ENCODE measurements around the gene RANGRF.
"Not testable (repeated sequence)": the region's sequence is repeated elsewhere in the genome, so short reads cannot be mapped to it uniquely, and the experiment has no call there.

The RANGRF gene, protein sequence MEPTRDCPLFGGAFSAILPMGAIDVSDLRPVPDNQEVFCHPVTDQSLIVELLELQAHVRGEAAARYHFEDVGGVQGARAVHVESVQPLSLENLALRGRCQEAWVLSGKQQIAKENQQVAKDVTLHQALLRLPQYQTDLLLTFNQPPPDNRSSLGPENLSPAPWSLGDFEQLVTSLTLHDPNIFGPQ

DNA sequence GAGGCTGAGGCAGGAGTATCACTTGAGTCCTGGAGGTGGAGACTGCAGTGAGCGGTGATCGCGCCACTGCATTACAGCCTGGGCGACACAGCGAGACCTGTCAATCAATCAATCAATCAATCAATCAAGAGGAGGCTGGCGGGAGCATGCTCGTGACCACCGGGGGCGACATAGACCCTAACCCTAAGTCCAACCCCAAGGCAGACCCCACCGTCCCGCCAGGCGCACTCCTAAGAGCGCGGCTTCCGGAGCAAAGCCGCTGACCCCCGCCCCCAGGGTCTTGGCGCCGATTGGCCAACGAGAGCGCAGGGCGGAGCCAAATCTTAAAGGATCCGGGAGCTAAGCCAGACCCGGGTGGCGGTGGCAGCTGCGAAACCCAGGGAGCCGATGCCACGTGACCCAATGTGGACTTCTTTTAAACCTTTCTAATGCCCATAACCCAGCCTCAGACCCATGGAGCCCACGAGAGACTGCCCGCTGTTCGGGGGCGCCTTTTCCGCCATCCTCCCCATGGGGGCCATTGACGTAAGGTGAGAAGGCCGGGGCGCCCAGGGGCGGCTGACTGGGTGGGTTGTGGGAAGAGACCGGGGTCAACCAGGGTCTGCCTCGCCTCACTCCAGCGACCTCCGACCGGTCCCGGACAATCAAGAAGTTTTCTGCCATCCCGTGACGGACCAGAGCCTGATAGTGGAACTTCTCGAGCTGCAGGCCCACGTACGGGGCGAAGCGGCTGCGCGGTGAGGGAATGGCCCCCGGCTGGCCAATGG, at the start of gene RANGRF:
RANGRF (plus strand) TSS at position 335 of the 767 bp plus-strand sequence; CDS start at position 454, 119 bp downstream.
- DNase-seq, result peak; percentile 69

DNA sequence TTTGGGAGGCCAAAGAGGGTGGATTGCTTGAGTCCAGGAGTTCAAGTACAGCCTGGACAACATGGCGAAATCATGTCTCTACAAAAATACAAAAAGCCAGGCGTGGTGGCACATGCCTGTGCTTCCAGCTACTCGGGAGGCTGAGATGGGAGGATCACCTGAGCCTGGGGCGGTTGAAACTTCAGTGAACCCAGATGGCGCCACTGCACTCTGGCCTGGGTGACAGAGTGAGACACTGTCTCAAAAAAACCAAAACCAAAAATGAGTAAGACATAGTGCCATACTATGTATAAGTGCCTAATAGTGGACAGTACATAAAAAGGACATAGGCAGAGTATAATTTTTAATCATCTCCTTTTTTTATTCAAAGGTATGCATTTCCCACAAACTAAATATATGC, 44.6 kb upstream of the RANGRF start:
- no peak for DNase-seq

DNA sequence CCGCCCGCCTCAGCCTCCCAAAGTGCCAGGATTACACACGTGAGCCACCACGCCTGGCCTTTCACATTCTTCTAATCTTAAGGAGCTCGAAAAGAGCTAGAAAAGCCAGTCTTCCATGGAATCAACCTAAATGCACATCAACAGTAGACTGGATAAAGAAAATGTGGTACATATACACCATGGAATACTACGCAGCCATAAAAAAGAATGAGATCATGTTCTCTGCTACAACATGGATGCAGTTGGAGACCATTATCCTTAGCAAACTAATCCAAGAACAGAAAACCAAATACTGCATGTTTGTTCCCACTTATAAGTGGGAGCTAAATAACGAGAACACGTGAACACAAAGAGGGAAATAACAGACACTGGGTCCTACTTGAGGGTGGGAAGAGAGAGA, 43.7 kb upstream of the RANGRF start:
- no peak for DNase-seq

DNA sequence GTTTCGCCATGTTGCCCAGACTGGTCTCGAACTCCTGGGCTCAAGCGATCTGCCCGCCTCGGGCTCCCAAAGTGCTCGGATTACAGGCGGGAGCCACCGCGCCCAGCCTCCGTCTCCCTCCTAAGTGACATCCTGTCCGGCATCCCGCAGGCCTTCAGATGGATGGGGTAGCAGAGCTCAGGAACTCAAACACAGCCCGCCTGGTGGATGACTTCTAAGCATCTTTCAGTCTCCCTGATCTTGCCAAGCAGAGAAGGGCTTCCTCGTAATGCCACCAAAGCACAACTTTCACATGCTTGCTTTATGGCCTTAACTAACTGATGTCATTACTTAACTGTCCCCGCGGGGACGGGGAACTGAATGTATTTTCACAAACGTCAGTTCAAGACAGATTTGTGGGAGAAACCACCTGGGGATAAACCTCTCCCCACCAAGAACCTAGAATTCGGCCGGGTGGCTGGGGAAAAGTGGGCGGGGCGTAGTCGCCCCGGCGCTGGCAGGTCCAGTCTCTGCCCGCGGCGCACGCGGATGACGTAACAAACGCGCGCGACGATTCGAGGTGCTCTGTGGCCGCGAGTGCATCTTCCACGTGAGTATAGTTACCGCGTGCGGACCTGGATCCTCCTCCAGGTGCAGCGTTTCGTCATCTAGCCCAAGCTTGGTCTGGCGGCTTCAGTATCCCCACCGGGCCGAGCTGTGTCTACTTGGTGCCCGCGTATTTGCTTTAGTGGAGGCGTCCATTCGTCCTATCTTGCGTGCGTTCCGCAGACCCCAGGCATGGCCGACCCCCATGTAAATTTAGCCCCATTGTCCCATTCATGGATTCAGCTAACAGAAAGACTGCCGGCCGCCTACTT, 39.5 kb upstream of the RANGRF start, which contains the start of gene PFAS:
PFAS (plus strand) TSS at position 539 of the 857 bp plus-strand sequence. CDS start 4,649 bp downstream, outside the sequence.
- peak; percentile 79 for DNase-seq

DNA sequence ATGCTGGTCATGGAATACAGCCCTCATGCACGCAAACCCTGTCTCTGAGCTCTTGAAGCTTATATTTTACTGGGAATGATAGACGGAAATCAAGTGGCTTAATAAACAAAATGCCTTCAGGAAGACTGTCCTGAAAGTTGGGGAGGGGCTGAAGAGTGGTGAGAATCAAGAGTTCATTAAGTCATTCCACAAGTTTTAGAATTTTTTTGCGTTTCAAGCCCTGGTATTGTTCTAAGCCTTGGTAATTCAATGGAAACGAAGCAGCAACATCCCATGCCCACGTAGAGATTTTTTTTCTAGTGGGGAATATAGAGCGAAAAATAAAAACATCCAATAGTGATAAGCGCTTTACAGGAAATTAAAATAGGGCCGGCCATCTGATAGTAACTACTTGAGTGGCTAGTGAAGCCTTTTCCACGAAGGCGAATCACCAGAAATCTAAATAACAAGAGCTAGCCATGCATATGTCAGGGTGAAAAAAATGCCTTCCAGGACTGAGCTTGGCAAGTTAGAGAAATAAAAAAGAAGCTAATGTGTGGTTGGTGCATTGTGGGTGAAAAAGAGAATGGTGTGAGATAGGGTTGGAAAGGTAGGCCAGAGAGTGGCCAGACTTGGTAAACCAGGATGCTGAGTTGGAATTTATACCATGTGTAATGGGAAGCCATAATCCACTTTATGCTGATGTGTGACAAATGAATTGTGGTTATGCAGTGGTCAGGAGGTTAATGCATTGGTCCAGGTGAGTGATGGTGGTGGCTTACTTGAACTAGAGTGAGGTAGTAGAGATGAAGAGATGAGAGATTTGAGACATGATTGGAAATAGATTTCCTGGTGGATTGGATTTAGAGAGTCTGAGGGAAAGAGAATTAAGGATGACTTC, 38.6 kb upstream of the RANGRF start:
- DNase-seq, result no peak

DNA sequence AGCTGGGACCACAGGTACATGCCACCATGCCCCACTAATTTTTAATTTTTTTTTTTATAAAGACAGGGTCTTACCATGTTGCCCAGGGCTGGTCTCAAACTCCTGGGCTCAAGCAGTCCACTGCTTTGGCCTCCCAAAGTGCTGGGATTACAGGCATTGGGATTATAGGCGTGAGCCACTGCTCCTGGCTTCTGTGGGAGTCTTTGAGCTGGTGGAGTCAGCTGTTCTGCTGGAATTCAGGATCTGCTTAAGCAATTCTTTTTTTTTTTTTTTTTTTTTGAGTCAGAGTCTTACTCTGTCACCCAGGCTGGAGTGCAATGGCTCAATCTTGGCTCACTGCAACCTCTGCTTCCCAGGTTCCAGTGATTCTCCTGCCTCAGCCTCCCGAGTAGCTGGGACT, 37.1 kb upstream of the RANGRF start:
- DNase-seq, result not testable (repeated sequence)

DNA sequence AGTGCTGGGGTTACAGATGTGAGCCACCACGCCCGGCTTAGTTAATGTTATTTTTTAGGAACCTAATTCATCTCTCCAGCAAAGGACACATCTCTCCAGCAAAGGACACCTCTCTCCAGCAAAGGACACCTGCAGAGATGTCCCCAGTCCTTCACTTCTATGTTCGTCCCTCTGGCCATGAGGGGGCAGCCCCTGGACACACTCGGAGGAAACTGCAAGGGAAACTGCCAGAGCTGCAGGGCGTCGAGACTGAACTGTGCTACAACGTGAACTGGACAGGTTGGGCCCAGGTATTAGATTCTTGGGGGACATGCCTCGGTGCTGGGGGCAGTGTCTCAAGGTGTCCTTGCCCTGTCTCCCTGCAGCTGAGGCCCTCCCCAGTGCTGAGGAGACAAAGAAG, 34.7 kb upstream of the RANGRF start:
- DNase-seq, result no peak

DNA sequence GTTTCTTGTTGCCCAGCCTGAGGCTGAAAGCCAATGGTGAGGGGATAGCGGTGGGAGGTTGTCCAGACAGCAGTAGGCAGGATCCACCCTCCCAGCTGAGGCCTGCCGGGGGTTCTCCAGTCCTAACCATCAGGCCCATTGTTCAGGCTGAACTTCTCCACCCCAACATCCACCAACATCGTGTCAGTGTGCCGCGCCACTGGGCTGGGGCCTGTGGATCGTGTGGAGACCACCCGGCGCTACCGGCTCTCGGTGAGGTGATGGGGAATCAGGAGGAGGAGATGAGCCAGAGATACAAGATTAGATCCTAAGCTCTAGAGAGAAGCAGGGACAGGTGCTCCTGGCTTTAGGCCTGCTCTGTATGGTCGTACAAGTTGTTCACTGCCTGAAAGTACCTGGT, 33.6 kb upstream of the RANGRF start:
- no peak for DNase-seq

DNA sequence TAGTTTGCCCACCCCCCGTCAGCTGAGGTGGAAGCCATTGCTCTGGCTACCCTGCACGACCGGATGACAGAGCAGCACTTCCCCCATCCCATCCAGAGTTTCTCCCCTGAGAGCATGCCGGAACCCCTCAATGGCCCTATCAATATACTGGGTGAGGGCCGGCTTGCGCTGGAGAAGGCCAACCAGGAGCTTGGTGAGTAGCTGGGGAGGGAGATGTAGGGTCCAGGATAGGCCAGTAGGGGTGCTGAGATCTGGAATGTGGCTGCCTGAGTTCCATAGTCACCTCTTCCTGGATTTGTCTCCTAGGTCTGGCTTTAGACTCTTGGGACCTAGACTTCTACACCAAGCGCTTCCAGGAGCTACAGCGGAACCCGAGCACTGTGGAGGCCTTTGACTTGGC, 33.0 kb upstream of the RANGRF start:
- no peak for DNase-seq

DNA sequence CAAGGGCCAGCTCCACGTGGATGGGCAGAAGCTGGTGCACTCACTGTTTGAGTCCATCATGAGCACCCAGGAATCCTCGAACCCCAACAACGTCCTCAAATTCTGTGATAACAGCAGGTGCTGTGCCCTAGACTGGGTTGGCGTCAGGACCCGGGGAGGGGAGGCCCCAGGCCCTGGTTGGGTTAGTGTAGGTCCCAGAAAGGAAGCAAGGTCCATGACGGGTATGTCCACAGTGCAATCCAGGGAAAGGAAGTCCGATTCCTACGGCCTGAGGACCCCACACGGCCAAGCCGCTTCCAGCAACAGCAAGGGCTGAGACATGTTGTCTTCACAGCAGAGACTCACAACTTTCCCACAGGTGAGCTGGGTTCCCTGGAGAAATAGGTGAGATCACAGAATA, 32.2 kb upstream of the RANGRF start:
- DNase-seq, result no peak

DNA sequence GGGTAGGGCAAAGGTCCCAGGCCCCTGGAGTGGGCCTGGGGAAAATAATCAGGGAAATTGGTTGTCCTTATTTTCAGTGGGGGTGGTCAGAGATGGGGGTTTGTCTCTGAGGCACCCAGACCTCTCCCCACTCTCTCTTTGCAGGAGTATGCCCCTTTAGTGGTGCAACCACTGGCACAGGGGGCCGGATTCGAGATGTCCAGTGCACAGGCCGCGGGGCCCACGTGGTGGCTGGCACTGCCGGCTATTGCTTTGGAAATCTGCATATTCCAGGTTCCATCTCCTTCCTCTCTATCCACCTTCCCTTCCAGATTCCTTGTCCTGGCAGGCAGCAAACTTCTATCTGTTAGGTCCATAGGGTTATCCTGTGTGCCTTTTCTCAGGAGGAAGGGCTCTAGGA, 31.8 kb upstream of the RANGRF start:
- no peak for DNase-seq

DNA sequence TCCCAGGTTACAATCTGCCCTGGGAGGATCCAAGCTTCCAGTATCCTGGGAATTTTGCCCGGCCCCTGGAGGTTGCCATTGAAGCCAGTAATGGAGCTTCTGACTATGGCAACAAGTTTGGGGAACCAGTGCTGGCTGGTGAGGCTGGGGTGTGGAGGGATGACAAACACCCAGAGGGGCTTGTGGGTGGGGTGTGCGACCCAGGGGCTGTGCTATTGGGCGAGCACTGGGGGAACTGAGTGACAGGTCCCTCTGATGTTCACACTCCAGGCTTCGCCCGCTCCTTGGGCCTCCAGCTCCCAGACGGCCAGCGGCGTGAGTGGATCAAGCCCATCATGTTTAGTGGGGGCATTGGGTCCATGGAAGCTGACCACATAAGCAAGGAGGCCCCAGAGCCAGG, 30.7 kb upstream of the RANGRF start:
- no peak for DNase-seq

DNA sequence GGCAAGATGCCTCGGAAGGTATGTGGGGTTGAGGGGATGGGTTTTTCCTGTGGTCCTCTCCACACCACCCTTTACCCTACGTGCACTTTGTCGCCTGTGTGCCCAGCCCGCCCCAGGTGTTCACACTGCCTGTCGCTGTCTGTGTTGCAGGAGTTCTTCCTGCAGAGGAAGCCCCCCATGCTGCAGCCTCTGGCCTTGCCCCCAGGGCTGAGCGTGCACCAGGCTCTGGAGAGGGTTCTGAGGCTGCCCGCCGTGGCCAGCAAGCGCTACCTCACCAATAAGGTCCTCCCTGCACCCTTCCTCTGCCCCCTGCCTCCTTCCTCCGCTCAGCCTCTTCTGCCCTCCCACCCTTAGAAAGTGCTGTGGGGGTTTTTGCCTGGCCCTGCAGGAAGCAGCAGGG, 24.1 kb upstream of the RANGRF start:
- DNase-seq, result no peak

DNA sequence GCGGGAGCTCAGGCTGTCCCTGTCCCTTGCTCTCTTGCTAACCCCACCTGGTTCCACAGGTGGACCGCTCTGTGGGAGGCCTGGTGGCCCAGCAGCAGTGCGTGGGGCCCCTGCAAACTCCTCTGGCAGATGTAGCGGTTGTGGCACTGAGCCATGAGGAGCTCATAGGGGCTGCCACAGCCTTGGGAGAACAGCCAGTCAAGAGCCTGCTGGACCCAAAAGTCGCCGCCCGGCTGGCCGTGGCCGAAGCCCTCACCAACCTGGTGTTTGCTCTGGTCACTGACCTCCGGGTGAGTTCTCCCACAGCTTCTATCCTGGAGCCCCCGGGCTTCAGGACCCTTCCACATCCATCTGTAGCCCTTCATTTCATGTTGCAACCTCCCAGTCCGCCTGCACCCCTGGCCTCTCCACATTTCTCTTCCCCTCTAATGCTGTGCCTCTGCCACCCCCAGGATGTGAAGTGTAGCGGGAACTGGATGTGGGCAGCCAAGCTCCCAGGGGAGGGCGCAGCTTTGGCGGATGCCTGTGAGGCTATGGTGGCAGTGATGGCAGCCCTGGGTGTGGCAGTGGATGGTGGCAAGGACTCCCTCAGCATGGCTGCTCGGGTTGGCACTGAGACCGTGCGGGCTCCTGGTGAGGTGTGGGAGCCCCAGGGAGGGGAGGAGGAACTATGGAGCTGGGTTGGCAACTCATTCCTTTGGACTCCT, 23.5 kb upstream of the RANGRF start:
- no peak for DNase-seq

DNA sequence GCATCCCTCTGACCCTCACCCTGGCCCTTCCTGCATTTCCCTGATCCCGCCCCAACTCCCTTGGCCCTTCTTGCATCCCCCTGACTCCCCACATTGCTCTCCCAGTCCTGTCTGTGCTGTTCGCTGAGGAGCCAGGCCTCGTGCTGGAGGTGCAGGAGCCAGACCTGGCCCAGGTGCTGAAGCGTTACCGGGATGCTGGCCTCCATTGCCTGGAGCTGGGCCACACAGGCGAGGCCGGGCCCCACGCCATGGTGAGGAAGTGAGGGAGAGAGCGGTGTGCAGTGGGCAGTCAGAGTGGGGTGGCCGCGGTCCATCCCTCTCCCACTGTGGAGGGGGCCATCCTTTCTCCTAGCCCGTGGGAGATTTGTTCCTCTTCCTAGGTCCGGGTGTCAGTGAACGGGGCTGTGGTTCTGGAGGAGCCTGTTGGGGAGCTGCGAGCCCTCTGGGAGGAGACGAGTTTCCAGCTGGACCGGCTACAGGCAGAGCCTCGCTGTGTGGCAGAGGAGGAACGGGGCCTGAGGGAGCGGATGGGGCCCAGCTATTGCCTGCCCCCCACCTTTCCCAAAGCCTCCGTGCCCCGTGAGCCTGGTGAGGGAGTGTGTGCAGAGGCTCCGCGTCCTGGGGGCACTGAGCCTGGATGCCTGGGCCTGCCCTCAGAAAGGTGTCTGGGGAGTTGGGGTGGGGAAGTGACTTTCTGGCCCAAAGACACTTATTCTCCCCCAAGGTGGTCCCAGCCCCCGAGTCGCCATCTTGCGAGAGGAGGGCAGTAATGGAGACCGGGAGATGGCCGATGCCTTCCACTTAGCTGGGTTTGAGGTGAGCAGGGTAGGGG, 21.6 kb upstream of the RANGRF start:
- DNase-seq, result no peak

DNA sequence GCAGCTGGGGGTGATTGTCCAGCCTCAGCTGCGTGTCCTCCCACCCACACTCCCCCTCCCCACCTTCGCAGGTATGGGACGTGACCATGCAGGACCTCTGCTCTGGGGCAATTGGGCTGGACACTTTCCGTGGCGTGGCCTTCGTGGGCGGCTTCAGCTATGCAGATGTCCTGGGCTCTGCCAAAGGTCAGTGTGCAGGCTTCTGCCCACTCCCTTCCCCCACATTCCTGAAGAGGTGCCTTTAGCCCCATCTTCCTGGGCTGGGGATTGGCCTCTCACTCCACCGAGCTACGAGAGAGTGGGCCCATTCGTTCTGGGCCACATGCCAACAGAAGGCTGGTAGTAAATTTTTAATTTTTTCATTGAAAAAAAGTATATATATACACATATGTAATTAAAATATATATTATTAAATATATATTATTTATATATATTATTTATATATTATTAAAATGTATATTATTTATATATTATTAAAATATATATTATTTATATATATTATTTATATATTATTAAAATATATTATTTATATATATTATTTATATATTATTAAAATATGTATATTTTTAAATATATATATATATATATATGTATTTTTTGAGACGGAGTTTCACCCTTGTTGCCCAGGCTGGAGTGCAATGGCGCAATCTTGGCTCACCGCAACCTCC, 20.9 kb upstream of the RANGRF start:
- no peak for DNase-seq

DNA sequence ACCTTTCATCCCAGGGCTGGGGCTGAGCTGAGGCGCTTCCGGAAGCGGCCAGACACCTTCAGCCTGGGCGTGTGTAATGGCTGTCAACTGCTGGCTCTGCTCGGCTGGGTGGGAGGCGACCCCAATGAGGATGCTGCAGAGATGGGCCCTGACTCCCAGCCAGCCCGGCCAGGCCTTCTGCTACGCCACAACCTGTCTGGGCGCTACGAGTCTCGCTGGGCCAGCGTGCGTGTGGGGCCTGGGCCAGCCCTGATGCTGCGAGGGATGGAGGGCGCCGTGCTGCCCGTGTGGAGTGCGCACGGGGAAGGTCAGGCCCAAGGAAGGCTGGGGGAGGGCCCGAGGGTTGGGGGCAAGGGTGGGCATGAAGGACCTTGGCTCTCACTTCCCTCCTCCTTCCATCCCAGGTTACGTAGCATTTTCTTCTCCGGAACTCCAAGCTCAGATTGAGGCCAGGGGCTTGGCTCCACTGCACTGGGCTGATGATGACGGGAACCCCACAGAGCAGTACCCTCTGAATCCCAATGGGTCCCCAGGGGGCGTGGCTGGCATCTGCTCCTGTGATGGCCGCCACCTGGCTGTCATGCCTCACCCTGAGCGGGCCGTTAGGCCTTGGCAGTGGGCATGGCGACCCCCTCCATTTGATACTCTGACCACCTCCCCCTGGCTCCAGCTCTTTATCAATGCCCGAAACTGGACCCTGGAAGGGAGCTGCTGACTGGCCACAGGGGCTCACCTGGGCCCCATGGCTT, 19.7 kb upstream of the RANGRF start:
- DNase-seq, result no peak

DNA sequence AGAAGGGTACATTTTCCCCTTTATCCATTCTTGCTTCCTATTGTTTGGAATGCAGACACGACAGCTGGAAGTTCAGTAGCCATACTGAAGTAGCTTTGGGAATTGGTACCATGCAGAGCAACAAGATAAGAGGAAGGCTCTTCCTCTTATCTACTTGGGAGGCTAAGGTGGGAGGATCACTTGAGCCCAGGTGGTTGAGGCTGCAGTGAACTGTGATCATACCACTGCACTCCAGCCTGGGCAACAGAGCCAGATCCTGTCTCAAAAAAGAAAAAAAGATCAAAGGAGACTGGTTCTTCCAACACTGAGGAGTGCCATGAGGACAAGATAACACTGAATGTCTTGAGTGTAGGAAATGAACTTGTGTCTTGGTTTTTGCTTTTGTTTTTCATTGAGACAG, 16.0 kb upstream of the RANGRF start:
- no peak for DNase-seq

DNA sequence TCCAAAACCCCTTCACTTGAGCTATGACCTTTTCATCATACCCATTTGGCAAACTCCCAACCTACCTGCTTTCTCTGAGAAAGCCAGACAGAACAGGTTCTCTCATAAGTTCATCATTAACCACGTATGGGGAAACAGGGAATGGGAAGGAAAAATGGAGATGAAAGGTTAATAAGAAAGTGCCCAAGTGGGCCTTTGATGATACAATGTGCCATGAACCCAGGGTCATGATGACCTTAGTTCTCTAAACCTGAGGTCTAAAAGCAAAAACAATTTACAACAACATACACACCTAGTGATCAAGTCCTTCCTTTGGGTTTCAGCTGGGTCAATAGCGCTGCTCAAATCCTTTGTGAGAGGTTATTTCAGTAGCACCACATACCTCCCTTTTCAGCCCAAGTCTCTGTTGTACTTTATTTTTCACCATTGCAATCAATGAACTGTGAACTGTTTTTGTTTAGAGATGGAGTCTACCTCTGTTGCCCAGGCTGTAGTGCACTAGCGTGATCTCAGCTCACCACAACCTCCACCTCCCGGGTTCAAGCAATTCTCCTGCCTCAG, 14.5 kb upstream of the RANGRF start:
- no peak for DNase-seq

All from NCI-H1092 treated with DMSO at 0.1 percent for 48 hours (cell line).